OCI-LY3 (cell line): ENCODE data around the gene CPEB1.

ENCODE experiments used
- H2AFZ ChIP-seq: fragments of 200-600, 300-600 bp; shearing (Covaris generic); 2 replicates; pipeline ENCODE4 v1.6.0; 2014; ENCODE audit warnings: antibody characterized with exemption, low read depth, low read length
- H3K27ac ChIP-seq: fragments of 200-600, 300-600 bp; sonication (generic); 2 replicates; pipeline ENCODE4 v1.5.1; 2014; ENCODE audit warnings: mild to moderate bottlenecking, low read length, moderate library complexity, mixed read lengths
- H3K27me3 ChIP-seq: fragments of 200-600, 300-600 bp; sonication (generic); 2 replicates; pipeline ENCODE4 v1.6.1; 2014; ENCODE audit warnings: low read depth, low read length, mixed read lengths
- H3K36me3 ChIP-seq: fragments of 200-600, 300-600 bp; sonication (generic); replicated peaks from 2 replicates; pipeline ENCODE3; 2014; ENCODE audit warnings: low read depth, low read length, mixed read lengths
- H3K4me1 ChIP-seq: fragments of 300-600, 200-600 bp; sonication (generic); 2 replicates; pipeline ENCODE4 v1.6.1; 2014; ENCODE audit warnings: low read length, mixed read lengths
- H3K4me2 ChIP-seq: fragments of 200-600, 300-600 bp; sonication (generic); 2 replicates; pipeline ENCODE4 v1.6.1; 2014; ENCODE audit warnings: low read length, mixed read lengths
- H3K4me3 ChIP-seq: fragments of 300-600, 200-600 bp; sonication (generic); 2 replicates; pipeline ENCODE4 v1.5.1; 2014; ENCODE audit warnings: antibody characterized with exemption, mild to moderate bottlenecking, low read length, moderate library complexity
- H3K79me2 ChIP-seq: fragments of 300-600, 200-600 bp; shearing (Covaris generic); 2 replicates; pipeline ENCODE4 v1.6.1; 2014; ENCODE audit warnings: mild to moderate bottlenecking, low read length, mixed read lengths
- H3K9ac ChIP-seq: fragments of 300-600, 200-600 bp; shearing (Covaris generic); 2 replicates; pipeline ENCODE4 v1.6.0; 2014; ENCODE audit warnings: mild to moderate bottlenecking, low read length, moderate library complexity
- H3K9me3 ChIP-seq: fragments of 200-600, 300-600 bp; shearing (Covaris generic); 2 replicates; pipeline ENCODE4 v1.6.1; 2014; ENCODE audit warnings: low read length, mixed read lengths; ENCODE audit not compliant: insufficient read depth
- H4K20me1 ChIP-seq: fragments of 200-600, 300-600 bp; sonication (generic); 2 replicates; pipeline ENCODE4 v1.6.1; 2016; ENCODE audit warnings: low read length, mixed read lengths; ENCODE audit not compliant: insufficient read depth
- EZH2phosphoT487 ChIP-seq: fragments of 200-600 bp; shearing (Covaris generic); IDR thresholded peaks from 2 replicates; pipeline ENCODE4 v1.6.1; 2018; ENCODE audit warnings: antibody characterized with exemption, mixed run types, low read depth
- TF ChIP-seq, protein P1 (sequence below): fragments of 200-600, 300-600 bp; sonication (generic); IDR thresholded peaks from 2 replicates; pipeline ENCODE4 v1.5.1; 2014; ENCODE audit warnings: antibody characterized with exemption, low read length, low read depth

The CPEB1 gene

DNA sequence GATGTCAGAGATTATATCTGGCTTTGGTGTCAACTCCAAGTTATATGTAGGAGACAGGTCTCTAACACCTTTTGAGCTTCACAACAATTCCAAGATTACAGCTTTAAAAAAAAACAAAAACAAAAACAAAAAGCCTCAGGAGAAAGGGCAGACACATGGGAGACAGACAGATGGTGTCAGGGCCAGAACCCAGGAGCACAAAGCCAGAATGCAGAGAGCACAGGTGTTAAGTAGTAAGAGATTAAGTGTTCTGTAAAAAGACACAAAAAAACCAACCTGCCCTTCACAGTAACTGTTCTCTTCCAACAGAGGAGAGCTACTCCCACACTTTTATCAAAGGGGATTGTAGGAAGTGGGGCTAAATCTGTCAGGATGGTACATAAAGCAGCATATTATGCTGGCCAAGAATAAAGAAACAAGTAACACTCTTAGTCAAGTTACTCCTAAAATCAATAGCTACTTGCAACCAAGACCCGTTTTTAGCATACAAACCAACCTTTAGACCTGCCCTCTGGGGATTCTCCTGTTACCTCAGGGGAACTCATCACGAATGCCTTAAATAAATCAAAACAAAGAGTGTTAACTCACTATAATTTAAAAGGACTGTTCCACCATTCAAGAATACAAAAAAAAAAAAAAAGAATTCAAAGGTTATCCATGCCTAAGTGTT lies 5.9 kb downstream of the CPEB1 start:
- Histone ChIP-seq H3K36me3 (no peaks in the 10 kb centered on the region), H2AFZ (no peak overlapping the region), H3K9me3 (no peaks in the 10 kb centered on the region), H3K27me3 (peaks cover 72% of the 10 kb centered on the region), H3K4me1 (no peaks in the 10 kb centered on the region), H4K20me1 (no peaks in the 10 kb centered on the region), H3K4me2 (no peak overlapping the region), H3K27ac (no peak overlapping the region), H3K9ac (no peak overlapping the region), H3K79me2 (no peaks in the 10 kb centered on the region), H3K4me3 (no peak overlapping the region)
- TF ChIP-seq, protein P1, sequence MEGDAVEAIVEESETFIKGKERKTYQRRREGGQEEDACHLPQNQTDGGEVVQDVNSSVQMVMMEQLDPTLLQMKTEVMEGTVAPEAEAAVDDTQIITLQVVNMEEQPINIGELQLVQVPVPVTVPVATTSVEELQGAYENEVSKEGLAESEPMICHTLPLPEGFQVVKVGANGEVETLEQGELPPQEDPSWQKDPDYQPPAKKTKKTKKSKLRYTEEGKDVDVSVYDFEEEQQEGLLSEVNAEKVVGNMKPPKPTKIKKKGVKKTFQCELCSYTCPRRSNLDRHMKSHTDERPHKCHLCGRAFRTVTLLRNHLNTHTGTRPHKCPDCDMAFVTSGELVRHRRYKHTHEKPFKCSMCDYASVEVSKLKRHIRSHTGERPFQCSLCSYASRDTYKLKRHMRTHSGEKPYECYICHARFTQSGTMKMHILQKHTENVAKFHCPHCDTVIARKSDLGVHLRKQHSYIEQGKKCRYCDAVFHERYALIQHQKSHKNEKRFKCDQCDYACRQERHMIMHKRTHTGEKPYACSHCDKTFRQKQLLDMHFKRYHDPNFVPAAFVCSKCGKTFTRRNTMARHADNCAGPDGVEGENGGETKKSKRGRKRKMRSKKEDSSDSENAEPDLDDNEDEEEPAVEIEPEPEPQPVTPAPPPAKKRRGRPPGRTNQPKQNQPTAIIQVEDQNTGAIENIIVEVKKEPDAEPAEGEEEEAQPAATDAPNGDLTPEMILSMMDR: no peak
- TF ChIP-seq EZH2phosphoT487: no peak

DNA sequence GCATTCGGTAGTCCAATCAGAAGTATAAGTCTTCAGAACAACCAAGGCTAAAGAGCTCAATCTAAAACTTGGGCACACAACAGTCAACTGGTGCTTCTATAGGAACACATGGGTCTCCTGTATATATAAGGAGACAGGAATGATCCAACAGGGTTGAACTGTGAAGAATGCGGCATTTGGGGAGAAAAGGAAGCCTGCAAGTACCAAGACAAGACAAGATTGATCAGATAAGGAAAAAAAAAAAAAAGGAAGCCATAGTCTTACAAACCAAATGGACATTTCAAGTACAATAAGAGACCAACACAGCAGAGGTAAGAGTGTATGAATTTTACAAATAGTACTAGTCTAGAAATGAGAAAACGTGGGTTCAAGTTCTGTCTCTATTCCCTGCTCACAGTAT lies 6.5 kb downstream of the CPEB1 start:
- no peak overlapping the region for H3K4me3 ChIP-seq
- H3K27ac ChIP-seq: no peak overlapping the region
- no peaks in the 10 kb centered on the region for H4K20me1 ChIP-seq
- no peak overlapping the region for H2AFZ ChIP-seq
- H3K79me2 ChIP-seq: no peaks in the 10 kb centered on the region
- peaks cover 78% of the 10 kb centered on the region for H3K27me3 ChIP-seq
- no peaks in the 10 kb centered on the region for H3K4me1 ChIP-seq
- no peak for TF ChIP-seq EZH2phosphoT487
- TF ChIP-seq, protein P1: no peak
- no peak overlapping the region for H3K9ac ChIP-seq
- no peaks in the 10 kb centered on the region for H3K36me3 ChIP-seq
- H3K4me2 ChIP-seq: no peak overlapping the region
- no peaks in the 10 kb centered on the region for H3K9me3 ChIP-seq

DNA sequence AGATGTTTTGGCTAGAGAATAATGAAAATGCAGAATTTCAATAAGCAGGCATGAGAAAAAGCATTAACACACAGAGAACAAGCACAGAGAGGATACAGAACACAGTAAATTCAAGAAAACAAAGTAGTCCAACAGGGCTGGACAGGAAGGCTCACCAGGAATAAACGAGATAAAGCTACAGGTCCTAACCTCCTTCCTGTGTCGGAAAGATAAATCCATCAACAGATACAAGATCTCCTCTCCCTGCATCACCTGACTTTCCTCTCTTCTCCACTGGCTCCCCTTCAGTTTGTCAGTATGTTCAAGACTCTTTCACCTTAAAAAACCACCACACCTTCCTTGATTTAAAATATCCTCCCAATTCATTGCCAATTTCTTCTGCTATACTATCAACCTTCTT lies 11.4 kb downstream of the CPEB1 start:
- no peaks in the 10 kb centered on the region for H3K79me2 ChIP-seq
- no peaks in the 10 kb centered on the region for H3K9me3 ChIP-seq
- H3K4me3 ChIP-seq: no peak overlapping the region
- no peaks in the 10 kb centered on the region for H4K20me1 ChIP-seq
- H3K36me3 ChIP-seq: no peaks in the 10 kb centered on the region
- TF ChIP-seq, protein P1: no peak
- TF ChIP-seq EZH2phosphoT487: no peak
- H3K4me2 ChIP-seq: no peak overlapping the region
- no peak overlapping the region for H3K9ac ChIP-seq
- H3K27me3 ChIP-seq: peaks cover 53% of the 10 kb centered on the region
- no peak overlapping the region for H3K27ac ChIP-seq
- no peaks in the 10 kb centered on the region for H3K4me1 ChIP-seq
- no peak overlapping the region for H2AFZ ChIP-seq

DNA sequence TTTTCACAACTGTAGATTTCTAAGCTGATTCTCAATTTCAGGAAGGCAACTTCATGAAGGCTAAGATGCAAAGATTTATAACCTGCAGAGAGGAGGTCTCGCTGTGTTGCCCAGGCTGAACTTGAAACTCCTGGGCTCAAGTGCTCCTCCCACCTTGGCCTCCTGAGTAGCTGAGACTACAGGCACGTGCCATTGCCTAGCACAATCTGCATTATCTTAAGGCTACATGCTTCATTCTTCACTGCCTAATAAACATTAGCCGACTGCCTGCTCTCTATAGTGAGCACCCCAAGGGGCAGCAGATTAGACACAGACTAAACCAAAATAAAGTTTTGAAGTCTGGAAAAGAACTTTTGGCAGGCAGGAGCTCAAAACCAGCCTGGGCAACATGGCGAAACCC lies 17.1 kb downstream of the CPEB1 start:
- Histone ChIP-seq H3K4me1 (no peaks in the 10 kb centered on the region), H3K9me3 (no peaks in the 10 kb centered on the region), H3K4me3 (no peak overlapping the region), H4K20me1 (no peaks in the 10 kb centered on the region), H3K4me2 (no peak overlapping the region), H3K79me2 (no peaks in the 10 kb centered on the region), H2AFZ (no peak overlapping the region), H3K9ac (no peak overlapping the region), H3K36me3 (no peaks in the 10 kb centered on the region), H3K27me3 (peaks cover 16% of the 10 kb centered on the region; the same call in 1 of the 2 replicates), H3K27ac (no peak overlapping the region)
- no peak for TF ChIP-seq EZH2phosphoT487
- TF ChIP-seq, protein P1: no peak
